Small intestine (tissue), 7 donors: ENCODE measurements around the gene ZNF526. TPM values are rescaled to one million over a fixed set of nuclear protein-coding genes. Genes with fewer than 3 reads are reported as not detected.

Experiments used
- DNase-seq, 2 donors: peaks; one replicate each; pipeline versions ENCODE4 v3.0.0 to v3.0.0-alpha.2; 2013
- FAIRE-seq: peaks from 2 replicates; lab custom pipeline; 2012; peaks lifted over from hg19 to GRCh38; lab: Jason Lieb, UNC
- H3K27ac ChIP-seq, 3 donors: one replicate each; pipeline ENCODE4 v1.5.1; 2013; ENCODE audit warnings: low read length in 2 of 3, mild to moderate bottlenecking in 2 of 3, control low read depth in 1 of 3, inconsistent platforms in 1 of 3, low read depth in 1 of 3, moderate library complexity in 1 of 3
- H3K27me3 ChIP-seq, 3 donors: one replicate each; pipeline ENCODE4 v1.6.1; 2013; ENCODE audit warnings: low read length in 3 of 3, inconsistent platforms in 1 of 3; ENCODE audit not compliant: control insufficient read depth in 3 of 3, insufficient read depth in 3 of 3
- H3K36me3 ChIP-seq, 3 donors: one replicate each; pipeline ENCODE4 v1.6.1; 2013; ENCODE audit warnings: low read length in 3 of 3, inconsistent platforms in 1 of 3, low read depth in 1 of 3, mild to moderate bottlenecking in 1 of 3, moderate library complexity in 1 of 3; ENCODE audit not compliant: control insufficient read depth in 3 of 3, insufficient read depth in 2 of 3
- H3K4me1 ChIP-seq, 3 donors: one replicate each; pipeline ENCODE4 v1.6.1; 2013; ENCODE audit warnings: low read length in 2 of 3, inconsistent platforms in 1 of 3, low read depth in 1 of 3, mild to moderate bottlenecking in 1 of 3, moderate library complexity in 1 of 3; ENCODE audit not compliant: control insufficient read depth in 3 of 3, insufficient read depth in 2 of 3
- H3K4me3 ChIP-seq, 3 donors: one replicate each; pipeline ENCODE4 v1.5.1; 2013; ENCODE audit warnings: low read length in 3 of 3, control low read depth in 1 of 3, inconsistent platforms in 1 of 3, low read depth in 1 of 3, mild to moderate bottlenecking in 1 of 3, moderate library complexity in 1 of 3
- H3K9me3 ChIP-seq, 2 donors: one replicate each; pipeline ENCODE4 v1.6.1; 2013; ENCODE audit warnings: low read depth in 1 of 2, low read length in 1 of 2; ENCODE audit not compliant: control insufficient read depth in 2 of 2, insufficient read depth in 1 of 2
- WGBS, 3 donors: extraction: QIAGEN DNeasy Blood & Tissue Kit; methylation state at CpG; one replicate each; pipeline ENCODE4 v1.1.7; 2013; 5-methylcytosine and 5-hydroxymethylcytosine counted together
- polyA plus RNA-seq, 4 donors: library from polyadenylated mRNA; stranded (reverse) in 3 of 4; unstranded in 1 of 4; fragments of 200-250 nt in 3 of 4; fragments of 120-200 nt in 1 of 4; gene quantifications; one replicate each; pipeline versions ENCODE4 v1.2.1 to v1.2.3, GENCODE V29; 2013
- donor health status: healthy with polysubstance abuse.
- donor health status: control.
- donor health status: control.
- donor health status: Bipolar disorder and iron deficiency.
- donor health status: healthy.

ZNF526 gene
- polyA plus RNA-seq, 4 donors, result 3.2 to 11.3 (median 4.4) TPM

DNA sequence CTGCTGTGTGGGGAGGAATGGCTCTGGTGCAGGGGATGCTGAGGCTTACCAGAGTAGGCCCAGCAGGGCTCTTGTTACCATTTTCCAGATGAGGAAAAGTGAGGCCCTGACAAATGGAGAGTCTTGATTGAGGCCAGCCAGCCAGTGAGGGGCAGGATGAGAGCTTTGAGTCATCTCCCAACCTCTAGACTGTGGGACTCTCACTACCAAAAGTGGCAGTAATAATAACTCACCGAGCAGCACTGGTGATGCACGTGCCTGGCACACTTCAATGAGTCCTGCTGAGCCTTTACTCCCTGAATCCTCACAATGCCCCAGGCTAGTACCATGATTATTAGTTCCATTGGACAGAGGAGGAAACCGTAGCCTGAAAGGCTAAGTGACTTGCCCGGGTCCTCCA is 56.7 kb downstream of the ZNF526 start:
- Histone ChIP-seq H3K9me3 (no peaks in the 10 kb centered on the region), H3K4me3 (no peak overlapping the region), H3K4me1 (peaks cover 4 to 42% (median 7%) of the 10 kb centered on the region in 3 donors), H3K36me3 (peaks cover 3 to 60% (median 7%) of the 10 kb centered on the region in 3 donors), H3K27ac (no peak overlapping the region), H3K27me3 (no peaks in the 10 kb centered on the region)
- no peak for DNase-seq
- WGBS, 3 donors, result 77 to 96% (median 80%) methylated on average over 4 of the region's 4 CpGs
- no peak for FAIRE-seq

Other genes starting within 250 kb of the ZNF526 start
- 1 to 10 TPM in 2 of 4 donors, under 1 TPM in 1, not detected in 1; 0.81 to 4.3 (median 1.3) TPM for gene ATP1A3, start 226.1 kb upstream of the ZNF526 start, polyA plus RNA-seq
- 1 to 10 TPM in 1 of 4 donors, under 1 TPM in 2, not detected in 1; 0.27 to 1.6 (median 0.68) TPM for gene GRIK5, start 150.1 kb upstream of the ZNF526 start, polyA plus RNA-seq
- 10 to 100 TPM in 1 of 4 donors, 1 to 10 TPM in 3; 4.5 to 16.9 (median 7.4) TPM for gene ZNF574, start 144.1 kb upstream of the ZNF526 start, polyA plus RNA-seq
- gene POU2F2, start 87.9 kb upstream of the ZNF526 start, polyA plus RNA-seq, result 1 to 10 TPM in 3 of 4 donors, under 1 TPM in 1; 0.45 to 2.7 (median 1.9) TPM
- 10 to 100 TPM; 22.8 to 41.3 (median 37.8) TPM for gene DEDD2, start 2.6 kb upstream of the ZNF526 start, polyA plus RNA-seq
- 10 to 100 TPM; 48.5 to 73.0 (median 70.6) TPM for gene GSK3A, start 22.3 kb downstream of the ZNF526 start, polyA plus RNA-seq
- 10 to 100 TPM; 28.6 to 60.7 (median 41.7) TPM for gene ERF, start 34.8 kb downstream of the ZNF526 start, polyA plus RNA-seq
- 10 to 100 TPM; 14.1 to 39.2 (median 24.0) TPM for gene CIC, start 48.9 kb downstream of the ZNF526 start, polyA plus RNA-seq
- 1 to 10 TPM in 2 of 4 donors, under 1 TPM in 2; 0.81 to 1.1 (median 0.99) TPM for gene PRR19, start 81.8 kb downstream of the ZNF526 start, polyA plus RNA-seq
- 10 to 100 TPM; 16.3 to 49.4 (median 26.9) TPM for gene PAFAH1B3, start 82.3 kb downstream of the ZNF526 start, polyA plus RNA-seq
- gene TMEM145, start 93.0 kb downstream of the ZNF526 start, polyA plus RNA-seq, result 1 to 10 TPM in 1 of 4 donors, under 1 TPM in 1, not detected in 2; 0.83 to 1.1 TPM
- 10 to 100 TPM in 2 of 4 donors, 1 to 10 TPM in 2; 2.4 to 26.7 (median 6.9) TPM for gene MEGF8, start 105.3 kb downstream of the ZNF526 start, polyA plus RNA-seq
- 10 to 100 TPM in 1 of 4 donors, 1 to 10 TPM in 3; 5.8 to 28.1 (median 9.0) TPM for gene CNFN, start 170.0 kb downstream of the ZNF526 start, polyA plus RNA-seq
- gene LIPE, start 207.1 kb downstream of the ZNF526 start, polyA plus RNA-seq, result 10 to 100 TPM; 10.1 to 40.2 (median 19.7) TPM
- 1 to 10 TPM in 2 of 4 donors, under 1 TPM in 2; 0.12 to 1.6 (median 0.89) TPM for gene CXCL17, start 222.6 kb downstream of the ZNF526 start, polyA plus RNA-seq